Medulla oblongata (tissue), 1 donor: ENCODE data around the gene PRKCSH.
"Not testable (repeated sequence)": the region's sequence is repeated elsewhere in the genome, so short reads cannot be mapped to it uniquely, and the experiment has no call there.

Experiments
- DNase-seq: peaks from one replicate; pipeline ENCODE4 v3.0.0-alpha.2; 2015; ENCODE audit errors: extremely low spot score

The PRKCSH gene

GRCh38 chr19:11435057-11435832, at the start of gene PRKCSH, which contains the start of gene ODAD3:
Gene PRKCSH, plus strand, starts transcription at chr19:11435635. Its CDS starts 483 bp downstream, at chr19:11436118.
Gene ODAD3, minus strand, starts transcription at chr19:11435121. Its CDS starts 105 bp downstream, at chr19:11435016.
- peak; percentile 100 for DNase-seq

GRCh38 chr19:11387162-11388034, 48.0 kb upstream of the PRKCSH start:
- DNase-seq = peak; percentile 12

GRCh38 chr19:11390359-11390758, 45.1 kb upstream of the PRKCSH start:
- no peak for DNase-seq

- no peak for DNase-seq
These were observed 44.3 kb upstream of the PRKCSH start for GRCh38 chr19:11390933-11391680.

GRCh38 chr19:11397089-11397610, 38.3 kb upstream of the PRKCSH start:
- no peak for DNase-seq

- no peak for DNase-seq
These were observed 35.8 kb upstream of the PRKCSH start for GRCh38 chr19:11399667-11400066.

- no peak for DNase-seq
These were observed 34.6 kb upstream of the PRKCSH start for GRCh38 chr19:11400798-11401197.

- no peak for DNase-seq
These were observed 33.5 kb upstream of the PRKCSH start for GRCh38 chr19:11401808-11402543.

GRCh38 chr19:11404588-11405222, 30.7 kb upstream of the PRKCSH start:
- DNase-seq = no peak

- DNase-seq = no peak
These were observed 29.4 kb upstream of the PRKCSH start for GRCh38 chr19:11405846-11406643.

- DNase-seq = not testable (repeated sequence)
These were observed 28.7 kb upstream of the PRKCSH start for GRCh38 chr19:11406703-11407236.

GRCh38 chr19:11408591-11408990, 26.8 kb upstream of the PRKCSH start:
- DNase-seq = no peak

- DNase-seq = no peak
These were observed 24.8 kb upstream of the PRKCSH start for GRCh38 chr19:11410682-11411081.

- DNase-seq = no peak
These were observed 20.9 kb upstream of the PRKCSH start for GRCh38 chr19:11414544-11414943.

- no peak for DNase-seq
These were observed 18.9 kb upstream of the PRKCSH start for GRCh38 chr19:11416346-11417052.

GRCh38 chr19:11418094-11418548, 17.3 kb upstream of the PRKCSH start:
- no peak for DNase-seq

- DNase-seq = no peak
These were observed 16.6 kb upstream of the PRKCSH start, which contains the start of gene RGL3 for GRCh38 chr19:11418549-11419506. Gene RGL3, minus strand, starts transcription at chr19:11419314. Its CDS starts 36 bp downstream, at chr19:11419278.
